Neural crest cell (in vitro differentiated cells): ENCODE results near the gene HSPBAP1. TPM values are rescaled to one million over a fixed set of nuclear protein-coding genes. Genes with fewer than 3 reads are reported as not detected.

Source experiments
- DNase-seq: peaks from one replicate; pipeline ENCODE4 v3.0.0; 2021; ENCODE audit warnings: low read depth, mixed read lengths, low spot score
- H3K27ac Mint-ChIP-seq: one replicate; pipeline ENCODE4 v1.8.0; 2021; ENCODE audit warnings: mild to moderate bottlenecking, mixed read lengths; ENCODE audit not compliant: unreplicated experiment
- H3K27me3 Mint-ChIP-seq: 2 replicates; pipeline ENCODE4 v1.8.0; 2021; ENCODE audit warnings: low read depth, mild to moderate bottlenecking, mixed read lengths
- H3K36me3 Mint-ChIP-seq: 2 replicates; pipeline ENCODE4 v1.8.0; 2021; ENCODE audit warnings: low read depth, mild to moderate bottlenecking, mixed read lengths
- H3K4me1 Mint-ChIP-seq: 2 replicates; pipeline ENCODE4 v1.8.0; 2021; ENCODE audit warnings: mixed read lengths
- H3K4me3 Mint-ChIP-seq: one replicate; pipeline ENCODE4 v1.8.0; 2021; ENCODE audit warnings: mild to moderate bottlenecking, mixed read lengths
- H3K9me3 Mint-ChIP-seq: 2 replicates; pipeline ENCODE4 v1.8.0; 2021; ENCODE audit warnings: mixed read lengths
- CTCF ChIP-seq: fragments of 200-600 bp; sonication (generic); conservative IDR thresholded peaks from 2 replicates; pipeline ENCODE4 v1.5.0; 2021; ENCODE audit warnings: antibody characterized with exemption, mild to moderate bottlenecking
- total RNA-seq: library from RNA; stranded (reverse); gene quantifications from 2 replicates; pipeline ENCODE4 v1.2.1, GENCODE V29; 2021

Gene HSPBAP1
- total RNA-seq, 1 donor from 2014 or later, result 9.9 TPM

DNA sequence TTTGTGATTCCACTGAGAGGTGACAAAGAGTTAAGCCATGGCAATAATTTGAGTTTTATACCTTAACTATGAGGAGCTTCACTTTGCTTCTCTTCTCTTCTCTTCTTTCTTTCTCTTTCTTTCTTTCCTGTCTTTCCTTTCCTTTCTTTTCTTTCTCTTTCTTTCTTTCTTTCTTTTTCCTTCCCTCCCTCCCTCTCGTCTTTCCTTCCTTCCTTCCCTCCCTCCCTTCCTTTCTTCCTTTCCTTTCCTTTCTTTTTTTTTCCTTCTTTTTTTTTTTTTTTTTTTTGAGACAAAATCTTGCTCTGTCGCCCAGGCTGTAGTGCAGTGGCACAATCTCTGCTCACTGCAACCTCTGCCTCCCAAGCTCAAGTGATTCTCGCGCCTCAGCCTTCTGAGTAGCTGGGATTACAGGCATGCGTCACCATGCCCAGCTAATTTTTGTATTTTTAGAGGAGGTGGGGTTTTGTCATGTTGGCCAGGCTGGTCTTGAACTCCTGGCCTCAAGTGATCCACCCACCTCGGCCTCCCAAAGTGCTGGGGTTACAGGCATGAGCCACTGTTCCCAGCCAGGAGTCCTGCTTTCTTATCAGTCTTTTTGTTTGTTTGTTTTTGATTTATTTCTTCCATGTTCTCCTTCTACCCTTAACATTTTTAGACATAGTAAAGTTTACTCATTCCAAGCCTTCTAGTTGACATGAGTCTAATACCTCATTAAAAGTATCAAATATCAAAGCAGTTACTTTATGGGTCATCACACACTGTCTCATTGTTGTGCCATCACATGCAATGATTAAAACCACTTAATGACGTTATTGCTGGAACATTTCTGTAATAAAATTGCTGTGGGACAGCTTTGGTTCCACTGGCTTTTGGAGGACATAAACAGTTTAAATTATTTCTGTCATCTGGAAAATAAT, 31.1 kb upstream of the HSPBAP1 start:
- H3K4me3 Mint-ChIP-seq, result no peak overlapping the region
- peaks cover 4% of the 10 kb centered on the region for H3K4me1 Mint-ChIP-seq
- H3K27ac Mint-ChIP-seq, result peak overlapping the region; percentile 9
- H3K9me3 Mint-ChIP-seq, result peaks cover 2% of the 10 kb centered on the region
- H3K36me3 Mint-ChIP-seq, result peaks cover 18% of the 10 kb centered on the region
- no peak for TF ChIP-seq CTCF
- no peaks in the 10 kb centered on the region for H3K27me3 Mint-ChIP-seq
- DNase-seq, result no peak

DNA sequence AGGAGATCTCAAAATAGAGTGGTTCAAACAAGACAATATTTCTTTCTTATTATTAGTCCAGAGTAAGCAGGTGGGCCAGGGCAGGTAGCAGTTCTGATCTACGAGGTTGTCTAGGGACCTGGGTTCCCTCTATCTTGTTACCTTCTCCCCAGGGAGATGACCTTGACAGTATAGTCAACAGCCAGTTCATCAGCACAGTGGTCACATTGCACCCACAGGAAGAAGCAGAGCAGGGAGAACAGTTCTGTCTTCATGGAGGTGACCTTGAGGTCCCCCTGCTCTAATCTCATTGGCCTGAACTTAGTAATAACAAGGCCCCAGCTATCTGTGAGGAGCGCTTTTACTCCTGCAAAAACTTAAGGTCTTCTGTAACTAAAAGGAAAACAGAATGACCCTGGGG, 23.0 kb upstream of the HSPBAP1 start:
- no peak overlapping the region for H3K4me3 Mint-ChIP-seq
- peaks cover 5% of the 10 kb centered on the region for H3K36me3 Mint-ChIP-seq
- no peak for TF ChIP-seq CTCF
- no peaks in the 10 kb centered on the region for H3K27me3 Mint-ChIP-seq
- DNase-seq, result no peak
- no peak overlapping the region for H3K27ac Mint-ChIP-seq
- H3K4me1 Mint-ChIP-seq, result no peaks in the 10 kb centered on the region
- no peaks in the 10 kb centered on the region for H3K9me3 Mint-ChIP-seq

- no peak for TF ChIP-seq CTCF
These were observed 17.1 kb upstream of the HSPBAP1 start for GRCh38 chr3:122810734-122811133.

GRCh38 chr3:122803977-122804376, 10.3 kb upstream of the HSPBAP1 start:
- Mint-ChIP-seq H3K27me3 (no peaks in the 10 kb centered on the region), H3K4me1 (no peaks in the 10 kb centered on the region), H3K27ac (no peak overlapping the region), H3K9me3 (no peaks in the 10 kb centered on the region), H3K36me3 (peaks cover 3% of the 10 kb centered on the region), H3K4me3 (no peak overlapping the region)
- no peak for DNase-seq
- TF ChIP-seq CTCF, result no peak

More at GRCh38 chr3:122810734-122811133, 17.1 kb upstream of the HSPBAP1 start:
- Mint-ChIP-seq H3K27ac (no peak overlapping the region), H3K4me3 (no peak overlapping the region), H3K4me1 (no peaks in the 10 kb centered on the region), H3K27me3 (no peaks in the 10 kb centered on the region), H3K36me3 (no peaks in the 10 kb centered on the region), H3K9me3 (no peaks in the 10 kb centered on the region)
- no peak for DNase-seq

DNA sequence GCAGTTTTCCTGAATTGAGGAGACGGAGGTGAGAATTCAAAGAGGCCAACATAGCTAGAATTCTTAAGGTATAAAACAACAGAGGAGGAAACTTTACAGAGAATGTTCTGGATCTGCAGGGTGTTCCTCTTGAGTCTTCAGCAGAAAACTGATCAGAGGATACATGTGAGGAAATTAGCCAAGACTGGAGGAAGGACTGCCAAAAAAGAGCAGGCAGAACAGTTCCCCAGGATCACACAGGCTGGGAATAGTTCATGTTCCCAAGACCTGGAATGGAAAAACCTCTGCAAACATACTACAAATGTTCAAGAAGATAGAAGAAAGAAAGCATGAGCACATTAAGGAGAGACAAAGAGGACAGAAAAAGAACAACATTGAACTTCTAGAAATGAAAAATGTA, 8.7 kb upstream of the HSPBAP1 start:
- H3K36me3 Mint-ChIP-seq, result peaks cover 3% of the 10 kb centered on the region
- no peak overlapping the region for H3K27ac Mint-ChIP-seq
- no peaks in the 10 kb centered on the region for H3K27me3 Mint-ChIP-seq
- TF ChIP-seq CTCF, result no peak
- no peak for DNase-seq
- H3K9me3 Mint-ChIP-seq, result no peaks in the 10 kb centered on the region
- no peak overlapping the region for H3K4me3 Mint-ChIP-seq
- H3K4me1 Mint-ChIP-seq, result peaks cover under 1% of the 10 kb centered on the region
